Panc1 (cell line): ENCODE results near the gene ERC2. TPM values are rescaled to one million over a fixed set of nuclear protein-coding genes. Genes with fewer than 3 reads are reported as not detected.

Experiments
- ATAC-seq: fragments of 200-7000 bp; cut with Tn5 transposase; 2 replicates; pipeline ENCODE4 v1.9.1; 2020; ENCODE audit warnings: mild to moderate bottlenecking, moderate library complexity
- BruUV-seq: library from RNA; stranded (reverse); fragments of 400-500 nt; replicated peaks from 2 replicates; lab custom pipeline; 2021; lab: Mats Ljungman, UMichigan
- CTCF ChIA-PET: fragments of 300-600 bp; sonication (Branson Sonifier 250); formaldehyde crosslinking; loops from one replicate; lab custom pipeline; 2022; ENCODE audit warnings: antibody characterized with exemption; lab: Charles Lee
- POLR2A ChIA-PET: fragments of 300-600 bp; sonication (Branson Sonifier 250); formaldehyde crosslinking; loops from one replicate; lab custom pipeline; 2022; ENCODE audit warnings: antibody characterized with exemption; lab: Charles Lee
- DNase-seq: peaks from one replicate; pipeline ENCODE4 v3.0.0-alpha.2; 2010; ENCODE audit warnings: low read depth, low spot score
- H3K27ac ChIP-seq: 2 replicates; pipeline ENCODE4 v1.5.1; 2011; ENCODE audit warnings: mild to moderate bottlenecking, low read length, inconsistent platforms
- H3K27me3 ChIP-seq: fragments of 200-500 bp; sonication (Bioruptor generic); 2 replicates; pipeline ENCODE4 v1.6.0; 2014; ENCODE audit warnings: low read length, inconsistent platforms; ENCODE audit not compliant: control insufficient read depth, insufficient read depth
- H3K36me3 ChIP-seq: fragments of 200-500 bp; sonication (Bioruptor generic); 2 replicates; pipeline ENCODE4 v1.5.1; 2014; ENCODE audit warnings: inconsistent platforms, mild to moderate bottlenecking, low read length, moderate library complexity; ENCODE audit not compliant: control insufficient read depth, insufficient read depth
- H3K4me1 ChIP-seq: 2 replicates; pipeline ENCODE4 v1.5.1; 2011; ENCODE audit warnings: inconsistent platforms, mild to moderate bottlenecking, low read length, moderate library complexity; ENCODE audit not compliant: control insufficient read depth, insufficient read depth
- H3K4me3 ChIP-seq, 2 experiments: 2 replicates each; pipeline ENCODE4 v1.5.1; 2011 to 2012; ENCODE audit warnings: low read depth in 2 of 2, low read length in 2 of 2, mild to moderate bottlenecking in 2 of 2, inconsistent platforms in 1 of 2, moderate library complexity in 1 of 2
- H3K9me3 ChIP-seq: fragments of 200-500 bp; sonication (Bioruptor generic); 2 replicates; pipeline ENCODE4 v1.5.1; 2014; ENCODE audit warnings: low read depth, mild to moderate bottlenecking, inconsistent platforms, low read length, moderate library complexity; ENCODE audit not compliant: control insufficient read depth, insufficient read depth
- POLR2AphosphoS5 ChIP-seq: IDR thresholded peaks from 2 replicates; pipeline ENCODE4 v1.6.1; 2012; ENCODE audit warnings: mild to moderate bottlenecking, low read depth, low read length, moderate library complexity
- REST ChIP-seq, 2 experiments: IDR thresholded peaks; 2 replicates each; pipeline ENCODE4 v1.6.1; 2011 to 2012; ENCODE audit warnings: low read depth in 2 of 2, control low read depth in 1 of 2, low read length in 1 of 2, mild to moderate bottlenecking in 1 of 2, moderate library complexity in 1 of 2; ENCODE audit not compliant: insufficient read depth in 1 of 2
- in situ Hi-C: cut with HindIII; loops from 2 replicates; pipeline ENCODE4 v1.10.0; 2016; ENCODE audit warnings: low sequenced_read_pairs, low pct_unique_long_range_greater_than_20kb
- intact Hi-C: fragments of 100-400 bp; cut with micrococcal nuclease; formaldehyde crosslinking; loops from one replicate; pipeline ENCODE4 v1.10.0; 2022; ENCODE audit not compliant: unreplicated experiment
- total RNA-seq: library from RNA; stranded (reverse); gene quantifications from one replicate; pipeline ENCODE4 v1.2.1, GENCODE V29; 2021; ENCODE audit not compliant: unreplicated experiment
- TF ChIP-seq, protein P1 (sequence below): fragments of 450-650 bp; IDR thresholded peaks from 2 replicates; pipeline ENCODE4 v1.5.1; 2017; ENCODE audit warnings: mild to moderate bottlenecking

ERC2 gene
- total RNA-seq, 1 experiment from 2014 or later = 0.33 TPM

DNA sequence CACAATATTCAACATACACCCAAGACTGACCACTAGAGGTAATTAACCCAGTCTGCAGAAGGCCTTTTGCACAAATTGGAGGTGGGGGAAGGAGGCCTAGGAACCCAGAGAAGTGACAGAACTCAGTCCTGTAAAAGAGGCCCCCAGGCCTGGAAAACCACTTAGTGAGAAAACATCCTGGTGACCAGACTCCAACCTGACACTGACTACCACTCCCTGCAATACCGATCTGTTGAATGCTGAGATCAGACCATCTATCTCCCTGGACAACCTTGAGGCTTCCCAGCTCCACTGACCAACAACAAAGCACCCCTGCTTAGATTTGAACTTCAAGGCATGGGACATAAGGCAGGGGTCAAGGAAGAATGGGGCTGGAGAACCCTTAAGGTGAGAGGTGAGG, 719.2 kb downstream of the ERC2 start:
- BruUV-seq = no TSS peak
- H3K27ac ChIP-seq = no peak overlapping the region
- intact Hi-C loops = loop anchor here (5.0 kb wide), 1 partner anchor 262 kb away; the partner anchor contains the start of gene WNT5A

GRCh38 chr3:55746808-55747413, 721.4 kb downstream of the ERC2 start:
- ChIA-PET POLR2A (interaction anchor here (0.6 kb wide), 1 partner anchor 556 kb away, joined by 3 read pairs; no protein-coding TSS in a partner anchor), CTCF (interaction anchor here (0.5 kb wide), 1 partner anchor 198 kb away, joined by 7 read pairs; no protein-coding TSS in a partner anchor)
- intact Hi-C loops (loop anchor here (5.0 kb wide), 1 partner anchor 260 kb away; the partner anchor contains the start of gene WNT5A), in situ Hi-C loops (no loop called here)
- no peak overlapping the region for H3K4me3 ChIP-seq
- DNase-seq = no peak
- H3K36me3 ChIP-seq = no peaks in the 10 kb centered on the region
- H3K27me3 ChIP-seq = no peaks in the 10 kb centered on the region
- no peak for ATAC-seq
- H3K27ac ChIP-seq = no peak overlapping the region
- no peak for TF ChIP-seq POLR2AphosphoS5
- TF ChIP-seq, protein P1, sequence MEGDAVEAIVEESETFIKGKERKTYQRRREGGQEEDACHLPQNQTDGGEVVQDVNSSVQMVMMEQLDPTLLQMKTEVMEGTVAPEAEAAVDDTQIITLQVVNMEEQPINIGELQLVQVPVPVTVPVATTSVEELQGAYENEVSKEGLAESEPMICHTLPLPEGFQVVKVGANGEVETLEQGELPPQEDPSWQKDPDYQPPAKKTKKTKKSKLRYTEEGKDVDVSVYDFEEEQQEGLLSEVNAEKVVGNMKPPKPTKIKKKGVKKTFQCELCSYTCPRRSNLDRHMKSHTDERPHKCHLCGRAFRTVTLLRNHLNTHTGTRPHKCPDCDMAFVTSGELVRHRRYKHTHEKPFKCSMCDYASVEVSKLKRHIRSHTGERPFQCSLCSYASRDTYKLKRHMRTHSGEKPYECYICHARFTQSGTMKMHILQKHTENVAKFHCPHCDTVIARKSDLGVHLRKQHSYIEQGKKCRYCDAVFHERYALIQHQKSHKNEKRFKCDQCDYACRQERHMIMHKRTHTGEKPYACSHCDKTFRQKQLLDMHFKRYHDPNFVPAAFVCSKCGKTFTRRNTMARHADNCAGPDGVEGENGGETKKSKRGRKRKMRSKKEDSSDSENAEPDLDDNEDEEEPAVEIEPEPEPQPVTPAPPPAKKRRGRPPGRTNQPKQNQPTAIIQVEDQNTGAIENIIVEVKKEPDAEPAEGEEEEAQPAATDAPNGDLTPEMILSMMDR = peak; percentile 49
- H3K9me3 ChIP-seq = no peaks in the 10 kb centered on the region
- H3K4me1 ChIP-seq = no peaks in the 10 kb centered on the region
- BruUV-seq = no TSS peak

More for the DNA sequence above, 719.2 kb downstream of the ERC2 start:
- no peak overlapping the region for H3K4me3 ChIP-seq
- H3K4me1 ChIP-seq = no peaks in the 10 kb centered on the region
- H3K27me3 ChIP-seq = no peaks in the 10 kb centered on the region
- no peaks in the 10 kb centered on the region for H3K36me3 ChIP-seq
- ChIA-PET POLR2A (no interaction called here), CTCF (no interaction called here)
- in situ Hi-C loops = no loop called here
- no peak for TF ChIP-seq REST (IDR thresholded peaks at IDR 0.05; ENCODE audit: insufficient read depth in 1 of 2, low read depth in 2 of 2, low read length in 1 of 2)
- ATAC-seq = no peak
- no peak for DNase-seq
- no peaks in the 10 kb centered on the region for H3K9me3 ChIP-seq

DNA sequence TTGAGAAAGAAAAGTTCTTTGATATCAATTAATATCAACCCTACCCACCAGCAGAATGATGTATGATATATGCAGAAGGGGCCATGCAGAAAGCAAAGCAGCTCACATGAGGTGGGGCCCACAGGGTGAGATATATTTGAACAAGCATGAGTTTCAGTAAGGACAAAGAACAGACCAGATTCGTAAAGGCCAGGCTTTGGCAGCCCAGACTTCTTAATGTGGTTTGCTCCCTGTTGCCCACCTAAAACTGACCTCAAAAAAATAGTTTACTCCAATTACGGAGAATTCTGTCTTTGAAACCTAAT, 725.5 kb downstream of the ERC2 start:
- ATAC-seq = no peak
- H3K36me3 ChIP-seq = no peaks in the 10 kb centered on the region
- ChIA-PET CTCF (no interaction called here), POLR2A (no interaction called here)
- no peak overlapping the region for H3K27ac ChIP-seq
- H3K9me3 ChIP-seq = no peaks in the 10 kb centered on the region
- no TSS peak for BruUV-seq
- H3K4me3 ChIP-seq = no peak overlapping the region
- in situ Hi-C loops (no loop called here), intact Hi-C loops (no loop called here)
- no peak for DNase-seq
- no peaks in the 10 kb centered on the region for H3K27me3 ChIP-seq
- TF ChIP-seq, protein P1 = no peak
- TF ChIP-seq REST (IDR thresholded peaks at IDR 0.05; ENCODE audit: insufficient read depth in 1 of 2, low read depth in 2 of 2, low read length in 1 of 2) = no peak
- no peaks in the 10 kb centered on the region for H3K4me1 ChIP-seq
